Measurements from ENCODE around the gene UBD. TPM values are rescaled to one million over a fixed set of nuclear protein-coding genes. Genes with fewer than 3 reads are reported as not detected.

The UBD gene
- total and polyA plus RNA-seq, 10 of the 15 experiments (the other 5 are each of a cell fraction or from before 2014, with no cell fraction given): 23.4 to 101 (median 35.7) TPM

GRCh38 chr6:29510202-29510601 is 49.3 kb downstream of the UBD start:
- in situ Hi-C loops (cut with MboI) (no loop called here), intact Hi-C loops (cut with micrococcal nuclease; ENCODE audit: unreplicated experiment) (no loop called here)
- H4K20me1 ChIP-seq (ENCODE audit: control insufficient read depth, insufficient read depth): no peaks in the 10 kb centered on the region
- FAIRE-seq (no peak), DNase-seq (ENCODE audit: low read depth, low spot score) (no peak), ATAC-seq (peak; percentile 33; the same call in 2 of the 3 replicates)
- ChIA-PET POLR2A (no interaction called here), CTCF (interaction anchor here (1.0 to 1.5 kb wide), 2 partner anchors 59 to 144 kb away, joined by 3 to 4 read pairs; no protein-coding TSS in a partner anchor), RAD21 (ENCODE audit: unreplicated experiment) (interaction anchor here (1.2 kb wide), 1 partner anchor 133 kb away, joined by 3 read pairs; no protein-coding TSS in a partner anchor), SMC1A (ENCODE audit: uncharacterized antibody, unreplicated experiment) (no interaction called here)
- H3K4me2 ChIP-seq (ENCODE audit: control insufficient read depth, insufficient read depth): no peak overlapping the region
- WGBS (ENCODE audit: insufficient coverage, insufficient replicate concordance, low lambda C conversion rate, missing lambda C conversion rate): 71% methylated on average over 4 of the region's 4 CpGs
- BruUV-seq (replicated peaks): no TSS peak
- H3K9me3 ChIP-seq (replicated peaks; ENCODE audit: control insufficient read depth, insufficient read depth, low read length): no peaks in the 10 kb centered on the region
- H3K4me1 ChIP-seq (ENCODE audit: control insufficient read depth, insufficient read depth, low read length): peaks cover 9% of the 10 kb centered on the region
- no peaks in the 10 kb centered on the region for H3K79me2 ChIP-seq (ENCODE audit: control insufficient read depth, insufficient read depth, low read length)
- H3K27ac ChIP-seq (ENCODE audit: control insufficient read depth, insufficient read depth): no peak overlapping the region
- H3K27me3 ChIP-seq (replicated peaks in 1 of 2; ENCODE audit: control insufficient read depth in 2 of 2, insufficient read depth in 2 of 2, low read length in 1 of 2): peaks cover 0 to 4% of the 10 kb centered on the region in 2 experiments; a peak in 1 of 4 replicates
- no peaks in the 10 kb centered on the region for H3K36me3 ChIP-seq (ENCODE audit: control insufficient read depth in 2 of 2, insufficient read depth in 2 of 2, low read length in 1 of 2)
- no peak overlapping the region for H3K9ac ChIP-seq (ENCODE audit: control insufficient read depth, insufficient read depth, low read length)
- no peak overlapping the region for H2AFZ ChIP-seq (ENCODE audit: control insufficient read depth, low read depth, low read length)
- H3K4me3 ChIP-seq: no peak overlapping the region
- TF ChIP-seq CEBPZ (IDR thresholded peaks at IDR 0.05; ENCODE audit: low read depth, low read length): no peak
- no peak for TF ChIP-seq TARDBP (IDR thresholded peaks at IDR 0.05; ENCODE audit: borderline replicate concordance)
- TF ChIP-seq SP1 (IDR thresholded peaks at IDR 0.05; ENCODE audit: low read depth, low read length): no peak
- TF ChIP-seq ETV6 (conservative IDR thresholded peaks at IDR 0.05 in 1 of 2, IDR thresholded peaks at IDR 0.05 in 1 of 2; ENCODE audit: borderline replicate concordance in 1 of 2, low read depth in 1 of 2): no peak
- no peak for TF ChIP-seq MTA2 (IDR thresholded peaks at IDR 0.05; ENCODE audit: low read depth)
- 0 out of 4 replicates have a peak, but pooled peaks of 1 of the 2 experiments have one; percentile 15 for TF ChIP-seq BHLHE40 (IDR thresholded peaks at IDR 0.05; ENCODE audit: borderline replicate concordance in 1 of 2, low read depth in 2 of 2, low read length in 1 of 2)

Data from GM12878 (cell line).